IPS-18c (cell line): ENCODE results near the gene BMERB1.
"Not testable (repeated sequence)": the region's sequence is repeated elsewhere in the genome, so short reads cannot be mapped to it uniquely, and the experiment has no call there.

ENCODE experiments used
- H3K4me3 ChIP-seq: 2 replicates; pipeline ENCODE4 v1.7.0; 2013; ENCODE audit warnings: low read depth, mild to moderate bottlenecking, low read length, moderate library complexity; ENCODE audit not compliant: insufficient read depth
- H3K9me3 ChIP-seq: one replicate; pipeline ENCODE4 v1.6.1; 2013; ENCODE audit warnings: mild to moderate bottlenecking, low read length, moderate library complexity; ENCODE audit not compliant: control insufficient read depth, insufficient read depth

BMERB1 gene

GRCh38 chr16:15524966-15525365 lies 90.6 kb downstream of the BMERB1 start:
- no peak overlapping the region for H3K4me3 ChIP-seq
- H3K9me3 ChIP-seq = no peaks in the 10 kb centered on the region

DNA sequence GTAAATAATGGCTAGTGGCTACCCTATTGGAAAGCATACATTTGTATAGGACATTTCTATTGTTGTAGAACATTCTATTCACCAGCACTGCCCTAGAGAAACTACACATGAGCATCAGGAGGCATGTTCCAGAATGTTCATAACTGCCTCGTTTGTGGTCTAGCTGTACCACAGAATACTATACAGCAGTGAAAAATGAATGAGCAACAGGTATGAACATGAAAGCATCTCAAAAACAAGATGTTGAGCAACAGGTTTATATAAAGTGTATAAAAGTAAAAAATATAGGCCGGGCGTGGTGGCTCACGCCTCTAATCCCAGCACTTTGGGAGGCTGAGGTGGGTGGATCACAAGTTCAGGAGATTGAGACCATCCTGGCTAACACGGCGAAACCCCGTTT lies 91.7 kb downstream of the BMERB1 start:
- no peaks in the 10 kb centered on the region for H3K9me3 ChIP-seq

DNA sequence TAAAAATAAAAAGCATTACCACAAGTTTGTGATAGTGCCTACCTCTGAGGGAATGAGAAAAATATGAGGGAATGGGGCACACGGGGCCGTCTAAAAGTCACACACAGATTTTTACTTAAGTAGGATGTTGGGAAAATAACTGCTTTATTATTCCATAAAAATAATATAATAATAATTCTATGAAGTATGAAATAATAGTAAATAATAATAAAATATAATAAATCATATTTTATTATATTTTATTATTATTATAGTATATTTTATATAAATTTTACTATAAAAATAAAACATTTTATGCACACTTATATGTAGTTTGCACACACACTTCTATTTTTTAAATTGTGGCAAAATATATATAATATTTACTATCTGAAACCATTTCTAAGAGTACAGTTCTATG lies 92.3 kb downstream of the BMERB1 start:
- no peaks in the 10 kb centered on the region for H3K9me3 ChIP-seq
- H3K4me3 ChIP-seq = no peak overlapping the region

More for the DNA sequence above, 91.7 kb downstream of the BMERB1 start:
- no peak overlapping the region for H3K4me3 ChIP-seq

DNA sequence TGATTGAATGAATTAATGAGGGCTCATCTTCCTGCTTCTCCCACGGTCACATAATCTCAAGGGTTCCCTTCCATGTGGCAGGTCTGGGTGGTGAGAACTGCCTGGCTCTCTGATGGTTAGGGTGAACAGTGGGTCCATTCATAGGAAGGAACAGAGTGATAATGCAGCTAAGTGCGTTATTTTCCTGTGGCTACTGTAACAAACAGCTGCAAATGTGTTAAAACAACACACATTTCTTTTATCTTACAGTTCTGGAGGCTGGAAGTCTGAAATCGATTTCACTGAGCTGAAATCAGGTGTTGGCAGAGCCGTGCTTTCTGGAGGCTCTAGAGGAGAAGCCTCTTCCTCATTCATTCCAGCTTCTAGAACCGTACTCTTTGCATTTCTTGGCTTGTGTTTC lies 95.3 kb downstream of the BMERB1 start:
- H3K9me3 ChIP-seq = no peaks in the 10 kb centered on the region
- no peak overlapping the region for H3K4me3 ChIP-seq

DNA sequence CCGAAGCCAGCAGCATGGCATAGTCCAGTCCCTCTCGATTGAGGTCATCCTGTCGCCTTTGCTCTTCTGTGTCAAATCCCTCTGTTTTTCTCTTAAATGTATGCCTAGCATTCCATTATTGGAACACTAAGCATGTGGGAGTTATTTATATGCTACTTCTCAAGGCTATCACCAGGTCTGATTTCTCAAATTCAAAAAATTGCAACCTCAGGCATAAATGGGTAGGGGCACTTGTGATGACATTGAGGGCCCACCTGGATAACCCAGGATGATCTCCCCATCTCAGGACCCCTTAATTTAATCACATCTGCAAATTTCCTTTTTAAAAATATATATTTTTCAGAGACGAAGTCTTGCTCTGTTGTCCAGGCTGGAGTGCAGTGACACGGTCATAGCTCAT lies 95.7 kb downstream of the BMERB1 start:
- Histone ChIP-seq H3K4me3 (no peak overlapping the region), H3K9me3 (no peaks in the 10 kb centered on the region)

- no peaks in the 10 kb centered on the region for H3K9me3 ChIP-seq
Measured at GRCh38 chr16:15532825-15533224, 98.4 kb downstream of the BMERB1 start.

DNA sequence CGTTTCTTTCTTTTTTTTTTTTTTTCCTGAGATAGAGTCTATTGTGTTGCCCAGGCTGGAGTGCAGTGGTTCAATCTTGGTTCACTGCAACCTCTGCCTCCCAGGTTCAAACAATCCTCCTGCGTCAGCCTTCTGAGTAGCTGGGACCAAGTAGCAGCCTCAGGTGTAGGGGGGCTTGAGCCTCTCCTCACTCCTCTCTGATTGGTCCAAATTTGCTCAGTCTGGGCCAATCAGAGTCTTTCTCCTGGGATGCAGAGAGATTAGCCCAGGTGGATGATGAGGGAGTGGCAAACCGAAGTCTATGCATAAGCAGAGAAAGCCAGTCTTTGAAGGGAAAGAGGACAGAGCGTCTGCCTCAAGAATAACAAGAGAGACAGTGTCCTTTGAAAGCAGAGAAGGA lies 99.0 kb downstream of the BMERB1 start:
- Histone ChIP-seq H3K4me3 (no peak overlapping the region), H3K9me3 (no peaks in the 10 kb centered on the region)

More at GRCh38 chr16:15532825-15533224, 98.4 kb downstream of the BMERB1 start:
- H3K4me3 ChIP-seq = no peak overlapping the region

- H3K4me3 ChIP-seq = no peak overlapping the region
- peaks cover 2% of the 10 kb centered on the region for H3K9me3 ChIP-seq
Measured at GRCh38 chr16:15535772-15536171, 101.4 kb downstream of the BMERB1 start.

- no peak overlapping the region for H3K4me3 ChIP-seq
- peaks cover 2% of the 10 kb centered on the region for H3K9me3 ChIP-seq
Measured at GRCh38 chr16:15536843-15537242, 102.5 kb downstream of the BMERB1 start.

DNA sequence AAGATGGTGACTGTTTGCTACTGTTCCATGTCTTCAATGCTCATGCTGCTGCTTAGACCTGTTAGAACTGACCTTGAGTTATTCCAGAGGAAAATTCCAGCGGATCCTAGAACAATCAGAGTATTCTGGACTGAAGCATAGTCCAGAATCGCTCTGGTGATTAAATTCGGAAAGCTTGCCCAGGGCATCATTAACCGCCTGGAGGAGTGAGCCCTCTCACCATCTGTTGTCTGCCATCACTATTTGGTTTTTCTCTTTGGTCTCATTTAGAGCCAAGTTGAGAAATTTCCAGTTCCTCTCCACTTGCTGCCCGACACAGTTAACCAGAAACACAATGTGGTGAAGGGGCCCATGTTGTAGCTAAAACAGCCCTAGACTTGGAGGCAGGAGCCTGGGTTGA lies 104.1 kb downstream of the BMERB1 start:
- H3K9me3 ChIP-seq = peaks cover 4% of the 10 kb centered on the region

DNA sequence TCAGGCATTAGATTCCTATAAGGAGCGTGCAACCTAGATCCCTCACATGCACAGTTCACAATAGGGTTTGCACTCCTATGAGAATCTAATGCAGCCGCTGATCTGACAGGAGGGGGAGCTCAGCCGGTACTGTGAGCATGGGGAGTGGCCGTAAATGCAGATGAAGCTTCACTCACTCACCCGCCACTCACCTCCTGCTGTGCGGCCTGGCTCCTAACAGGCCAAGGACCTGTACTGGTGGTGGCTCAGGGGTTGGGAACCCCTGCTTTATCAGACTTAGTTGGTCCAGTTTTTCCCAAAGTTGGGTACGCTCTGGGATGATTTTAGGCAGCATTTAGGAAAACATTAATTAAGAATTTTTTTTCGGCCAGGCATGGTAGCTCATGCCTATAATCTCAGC lies 104.8 kb downstream of the BMERB1 start:
- Histone ChIP-seq H3K9me3 (peaks cover 4% of the 10 kb centered on the region), H3K4me3 (no peak overlapping the region)

More for the DNA sequence above, 104.1 kb downstream of the BMERB1 start:
- no peak overlapping the region for H3K4me3 ChIP-seq

DNA sequence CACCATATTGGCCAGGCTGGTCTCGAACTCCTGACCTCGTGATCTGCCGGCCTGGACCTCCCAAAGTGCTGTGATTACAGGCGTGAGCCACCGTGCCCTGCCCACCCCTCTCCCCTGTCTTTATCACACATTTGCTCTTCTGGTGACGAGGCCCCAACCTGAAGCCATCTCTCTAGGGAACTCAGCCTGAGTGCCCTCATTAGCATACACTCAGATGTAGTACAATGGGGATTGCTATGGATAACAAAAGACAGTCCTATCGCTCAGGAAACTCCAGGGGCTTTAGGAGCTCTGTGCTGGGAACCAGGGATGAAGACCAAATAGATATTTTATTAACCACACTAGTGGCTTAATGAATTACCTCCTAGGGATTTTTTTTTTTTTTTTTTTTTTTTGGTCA lies 107.9 kb downstream of the BMERB1 start:
- peaks cover 4% of the 10 kb centered on the region for H3K9me3 ChIP-seq
- H3K4me3 ChIP-seq = no peak overlapping the region

DNA sequence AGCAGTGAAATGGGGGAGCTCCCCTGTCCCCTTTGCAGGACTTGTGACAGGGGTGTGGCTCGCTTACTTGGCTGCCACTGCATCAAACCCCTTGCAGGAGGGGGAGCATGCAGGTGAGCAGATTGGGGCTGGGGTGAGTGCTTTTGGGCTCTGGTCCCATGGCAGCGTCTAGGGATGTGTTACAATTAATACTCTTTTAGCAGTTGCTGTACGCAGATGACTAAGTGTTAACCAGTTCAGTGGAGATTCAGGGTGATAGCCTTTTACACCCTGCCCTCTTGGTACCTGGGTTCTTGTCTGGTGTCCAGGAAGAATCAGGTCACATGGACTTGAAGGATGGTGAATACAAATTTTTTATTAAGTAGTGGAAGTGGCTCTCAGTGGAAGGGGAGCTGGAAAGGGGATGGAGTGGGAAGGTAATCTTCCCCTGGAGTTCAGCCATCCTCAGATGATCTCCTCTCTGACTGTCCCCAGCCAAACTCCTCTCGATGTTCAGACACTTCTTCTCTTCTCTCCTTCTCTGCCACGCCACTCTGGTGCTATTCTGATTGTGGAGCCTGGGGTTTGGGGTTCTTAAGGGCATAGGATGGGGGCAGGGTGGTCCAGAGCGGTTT lies 108.5 kb downstream of the BMERB1 start:
- H3K9me3 ChIP-seq = peaks cover 4% of the 10 kb centered on the region

GRCh38 chr16:15544405-15544804 lies 110.0 kb downstream of the BMERB1 start:
- Histone ChIP-seq H3K4me3 (no peak overlapping the region), H3K9me3 (peaks cover 2% of the 10 kb centered on the region)

More for the DNA sequence above, 108.5 kb downstream of the BMERB1 start:
- no peak overlapping the region for H3K4me3 ChIP-seq

DNA sequence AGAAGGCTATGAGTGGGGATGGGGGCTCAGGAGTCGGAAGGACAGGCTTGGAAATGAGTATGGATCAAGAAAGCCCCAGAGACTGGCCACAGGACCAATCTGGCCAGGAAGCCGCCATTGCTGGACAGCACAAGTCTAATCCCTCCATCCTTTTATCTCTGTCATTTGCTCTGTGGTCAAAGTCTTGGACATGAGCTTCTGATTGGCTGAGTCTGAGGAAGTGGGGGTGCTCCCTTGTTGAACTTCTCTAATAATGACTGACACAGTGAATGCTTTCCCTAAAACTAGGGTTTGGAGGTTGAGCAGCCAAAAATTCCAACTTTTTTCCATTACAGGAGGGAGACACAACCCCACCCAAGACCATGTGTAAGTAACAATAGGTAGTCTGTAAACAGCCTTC lies 111.2 kb downstream of the BMERB1 start:
- H3K9me3 ChIP-seq = peaks cover 2% of the 10 kb centered on the region
- no peak overlapping the region for H3K4me3 ChIP-seq

DNA sequence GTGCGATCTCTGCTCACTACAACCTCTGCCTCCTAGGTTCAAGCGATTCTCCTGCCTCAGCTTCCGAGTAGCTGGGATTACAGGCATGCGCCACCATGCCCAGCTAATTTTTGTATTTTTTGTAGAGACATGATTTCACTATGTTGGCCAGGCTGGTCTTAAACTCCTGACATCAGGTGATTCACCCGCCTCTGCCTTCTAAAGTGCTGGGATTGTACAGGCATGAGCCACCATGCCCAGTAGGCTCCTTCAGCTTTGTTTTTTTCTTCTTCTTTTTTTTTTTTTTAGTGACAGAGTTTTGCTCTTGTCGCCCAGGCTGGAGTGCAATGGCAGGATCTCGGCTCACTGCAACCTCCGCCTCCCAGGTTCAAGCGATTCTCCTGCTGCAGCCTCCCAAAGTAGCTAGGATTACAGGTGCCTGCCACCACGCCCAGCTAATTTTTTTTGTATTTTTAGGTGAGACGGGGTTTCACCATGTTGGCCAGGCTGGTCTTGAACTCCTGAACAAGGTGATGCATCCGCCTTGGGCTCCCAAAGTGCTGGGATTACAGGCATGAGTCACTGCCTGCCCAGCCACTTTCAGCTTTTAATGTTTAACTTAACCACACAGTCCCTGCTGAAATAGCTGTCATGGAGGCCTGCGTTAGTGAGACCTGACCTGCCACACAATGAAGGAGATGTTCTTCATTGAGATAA lies 112.8 kb downstream of the BMERB1 start:
- H3K4me3 ChIP-seq, H3K9me3 ChIP-seq: not testable (repeated sequence)

DNA sequence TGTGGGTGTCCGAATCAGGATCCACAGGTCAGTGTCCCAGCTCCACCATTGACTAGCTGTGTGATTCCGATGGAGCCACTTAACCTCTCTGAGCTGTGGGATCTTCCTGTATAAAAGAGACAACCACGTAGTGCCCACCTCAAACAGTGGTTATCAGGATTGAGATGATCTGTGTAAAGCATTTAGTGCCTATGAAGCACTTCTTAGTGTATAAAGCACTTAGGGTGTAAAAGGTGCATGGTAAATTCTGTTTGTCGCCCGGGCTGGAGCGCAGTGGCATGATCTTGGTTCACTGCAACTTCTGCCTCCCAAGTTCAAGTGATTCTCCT lies 113.3 kb downstream of the BMERB1 start:
- no peak overlapping the region for H3K4me3 ChIP-seq
- H3K9me3 ChIP-seq = peaks cover 2% of the 10 kb centered on the region

DNA sequence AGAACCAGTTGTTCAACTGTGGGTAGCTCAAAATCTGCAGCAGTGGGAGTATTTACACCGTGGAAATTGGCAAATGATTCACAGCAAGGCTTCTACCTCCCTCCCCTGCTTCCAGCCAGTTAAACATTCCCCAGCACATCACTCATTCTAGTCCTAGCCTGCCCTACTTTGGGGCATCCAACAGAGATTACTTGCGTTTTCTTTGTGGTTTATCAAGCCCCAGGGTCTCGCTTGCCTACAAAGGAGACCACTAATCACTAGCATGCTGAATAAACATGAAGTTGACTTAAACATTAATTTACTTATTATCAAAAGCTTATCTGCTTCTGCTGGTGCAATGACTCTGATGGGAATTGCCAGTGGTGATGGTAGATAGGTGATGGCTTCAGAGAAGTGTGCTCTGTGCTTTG lies 114.1 kb downstream of the BMERB1 start:
- Histone ChIP-seq H3K4me3 (no peak overlapping the region), H3K9me3 (no peaks in the 10 kb centered on the region)

- Histone ChIP-seq H3K4me3 (no peak overlapping the region), H3K9me3 (no peaks in the 10 kb centered on the region)
Measured at GRCh38 chr16:15552507-15552906, 118.1 kb downstream of the BMERB1 start.
